ENCODE results near the gene CACNA1D.

Gene CACNA1D

DNA sequence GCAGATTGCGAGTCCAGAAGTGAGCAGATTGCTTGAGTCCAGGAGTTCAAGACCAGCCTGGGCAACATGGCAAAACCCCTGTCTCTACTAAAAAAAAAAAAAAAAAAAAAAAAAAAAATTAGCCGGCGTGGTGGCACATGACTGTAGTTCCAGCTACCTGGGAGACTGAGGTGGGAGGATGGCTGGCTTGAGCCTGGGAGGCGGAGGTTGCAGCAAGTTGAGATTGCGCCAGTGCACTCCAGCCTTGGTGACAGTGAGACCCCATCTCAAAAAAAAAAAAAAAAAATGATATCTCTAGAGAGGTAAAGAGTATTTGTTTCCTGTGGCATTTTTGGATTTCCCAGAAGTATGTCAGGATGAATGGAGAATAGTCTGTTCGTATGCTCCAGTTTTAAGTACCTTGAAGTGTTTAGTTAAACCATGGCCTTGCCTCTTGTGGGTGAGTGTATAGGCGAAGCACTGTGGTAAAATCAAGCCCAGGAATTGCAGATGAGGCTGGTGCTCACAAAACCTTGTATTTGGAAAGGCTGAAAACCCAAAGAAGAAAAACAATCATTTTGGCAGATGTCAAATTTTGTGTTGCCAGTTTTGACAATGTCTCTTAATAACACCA lies 5.9 kb downstream of the CACNA1D start:
- H3K4me3 ChIP-seq, result no peak overlapping the region
- no peaks in the 10 kb centered on the region for H3K36me3 ChIP-seq (ENCODE audit: insufficient read depth, low read length)
- TF ChIP-seq POLR2AphosphoS5 (IDR thresholded peaks at IDR 0.05; ENCODE audit: borderline replicate concordance, low read depth, low read length) (no peak), EZH2 (IDR thresholded peaks at IDR 0.05) (no peak), FOXP2 (optimal IDR thresholded peaks at IDR 0.05; ENCODE audit: control extremely low read depth, extremely low read length, insufficient read depth) (no peak)
- H3K9me3 ChIP-seq (ENCODE audit: low read depth, low read length), result no peaks in the 10 kb centered on the region
- no peak for DNase-seq (ENCODE audit: low read depth, low spot score)
- no peak overlapping the region for H3K9ac ChIP-seq (ENCODE audit: insufficient read length)
- no peak overlapping the region for H3K27ac ChIP-seq

DNA sequence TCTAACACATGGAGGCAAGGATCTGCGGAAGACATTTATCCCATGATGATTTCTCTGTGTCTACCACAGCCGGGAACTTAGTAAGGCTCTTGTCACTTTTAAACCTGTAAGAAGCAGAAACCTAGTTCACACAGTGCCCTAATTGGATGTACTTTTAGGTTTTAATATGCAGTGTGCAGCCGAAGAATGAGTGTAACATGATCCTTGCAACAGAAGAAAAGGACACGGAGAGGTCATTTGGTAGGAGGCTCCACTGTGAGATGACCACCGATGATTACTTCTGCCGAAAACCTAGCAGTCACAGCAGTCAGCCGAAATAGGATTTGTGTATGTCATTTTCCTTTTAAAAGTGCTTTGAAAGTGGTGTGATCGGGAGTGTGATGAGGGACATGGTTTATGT lies 6.8 kb downstream of the CACNA1D start:
- DNase-seq (ENCODE audit: low read depth, low spot score), result no peak
- no peak overlapping the region for H3K9ac ChIP-seq (ENCODE audit: insufficient read length)

GRCh38 chr3:53502737-53503136 lies 8.3 kb downstream of the CACNA1D start:
- Histone ChIP-seq H3K36me3 (ENCODE audit: insufficient read depth, low read length) (no peaks in the 10 kb centered on the region), H3K9ac (ENCODE audit: insufficient read length) (no peak overlapping the region), H3K4me3 (no peak overlapping the region), H3K27ac (no peak overlapping the region), H3K9me3 (ENCODE audit: low read depth, low read length) (no peaks in the 10 kb centered on the region)
- DNase-seq (ENCODE audit: low read depth, low spot score), result no peak
- TF ChIP-seq FOXP2 (optimal IDR thresholded peaks at IDR 0.05; ENCODE audit: control extremely low read depth, extremely low read length, insufficient read depth) (no peak), POLR2AphosphoS5 (IDR thresholded peaks at IDR 0.05; ENCODE audit: borderline replicate concordance, low read depth, low read length) (no peak), EZH2 (IDR thresholded peaks at IDR 0.05) (no peak)

More for the DNA sequence above, 6.8 kb downstream of the CACNA1D start:
- no peaks in the 10 kb centered on the region for H3K36me3 ChIP-seq (ENCODE audit: insufficient read depth, low read length)
- H3K4me3 ChIP-seq, result no peak overlapping the region
- no peaks in the 10 kb centered on the region for H3K9me3 ChIP-seq (ENCODE audit: low read depth, low read length)
- no peak overlapping the region for H3K27ac ChIP-seq
- no peak for TF ChIP-seq FOXP2 (optimal IDR thresholded peaks at IDR 0.05; ENCODE audit: control extremely low read depth, extremely low read length, insufficient read depth)
- no peak for TF ChIP-seq POLR2AphosphoS5 (IDR thresholded peaks at IDR 0.05; ENCODE audit: borderline replicate concordance, low read depth, low read length)
- TF ChIP-seq EZH2 (IDR thresholded peaks at IDR 0.05), result no peak

GRCh38 chr3:53503195-53503594 lies 8.8 kb downstream of the CACNA1D start:
- Histone ChIP-seq H3K9me3 (ENCODE audit: low read depth, low read length) (no peaks in the 10 kb centered on the region), H3K36me3 (ENCODE audit: insufficient read depth, low read length) (no peaks in the 10 kb centered on the region), H3K9ac (ENCODE audit: insufficient read length) (no peak overlapping the region), H3K27ac (no peak overlapping the region), H3K4me3 (no peak overlapping the region)
- no peak for TF ChIP-seq EZH2 (IDR thresholded peaks at IDR 0.05)
- TF ChIP-seq POLR2AphosphoS5 (IDR thresholded peaks at IDR 0.05; ENCODE audit: borderline replicate concordance, low read depth, low read length), result no peak
- TF ChIP-seq FOXP2 (optimal IDR thresholded peaks at IDR 0.05; ENCODE audit: control extremely low read depth, extremely low read length, insufficient read depth), result no peak
- DNase-seq (ENCODE audit: low read depth, low spot score), result no peak

- Histone ChIP-seq H3K9me3 (ENCODE audit: low read depth, low read length) (no peaks in the 10 kb centered on the region), H3K36me3 (ENCODE audit: insufficient read depth, low read length) (no peaks in the 10 kb centered on the region), H3K27ac (no peak overlapping the region), H3K9ac (ENCODE audit: insufficient read length) (no peak overlapping the region), H3K4me3 (no peak overlapping the region)
- TF ChIP-seq POLR2AphosphoS5 (IDR thresholded peaks at IDR 0.05; ENCODE audit: borderline replicate concordance, low read depth, low read length) (no peak), EZH2 (IDR thresholded peaks at IDR 0.05) (no peak), FOXP2 (optimal IDR thresholded peaks at IDR 0.05; ENCODE audit: control extremely low read depth, extremely low read length, insufficient read depth) (no peak)
- no peak for DNase-seq (ENCODE audit: low read depth, low spot score)
These were observed 11.8 kb downstream of the CACNA1D start for GRCh38 chr3:53506110-53506762.

- Histone ChIP-seq H3K27ac (no peak overlapping the region), H3K9me3 (ENCODE audit: low read depth, low read length) (no peaks in the 10 kb centered on the region), H3K4me3 (no peak overlapping the region), H3K9ac (ENCODE audit: insufficient read length) (no peak overlapping the region), H3K36me3 (ENCODE audit: insufficient read depth, low read length) (no peaks in the 10 kb centered on the region)
- no peak for DNase-seq (ENCODE audit: low read depth, low spot score)
- TF ChIP-seq EZH2 (IDR thresholded peaks at IDR 0.05), result no peak
- no peak for TF ChIP-seq POLR2AphosphoS5 (IDR thresholded peaks at IDR 0.05; ENCODE audit: borderline replicate concordance, low read depth, low read length)
- TF ChIP-seq FOXP2 (optimal IDR thresholded peaks at IDR 0.05; ENCODE audit: control extremely low read depth, extremely low read length, insufficient read depth), result no peak
These were observed 12.3 kb downstream of the CACNA1D start for GRCh38 chr3:53506763-53507145.

- no peak for DNase-seq (ENCODE audit: low read depth, low spot score)
- H3K36me3 ChIP-seq (ENCODE audit: insufficient read depth, low read length), result no peaks in the 10 kb centered on the region
- TF ChIP-seq EZH2 (IDR thresholded peaks at IDR 0.05) (no peak), FOXP2 (optimal IDR thresholded peaks at IDR 0.05; ENCODE audit: control extremely low read depth, extremely low read length, insufficient read depth) (no peak), POLR2AphosphoS5 (IDR thresholded peaks at IDR 0.05; ENCODE audit: borderline replicate concordance, low read depth, low read length) (no peak)
- no peaks in the 10 kb centered on the region for H3K9me3 ChIP-seq (ENCODE audit: low read depth, low read length)
- H3K9ac ChIP-seq (ENCODE audit: insufficient read length), result no peak overlapping the region
- no peak overlapping the region for H3K4me3 ChIP-seq
- H3K27ac ChIP-seq, result no peak overlapping the region
These were observed 15.1 kb downstream of the CACNA1D start for GRCh38 chr3:53509494-53509893.

- no peak overlapping the region for H3K9ac ChIP-seq (ENCODE audit: insufficient read length)
- DNase-seq (ENCODE audit: low read depth, low spot score), result no peak
- TF ChIP-seq FOXP2 (optimal IDR thresholded peaks at IDR 0.05; ENCODE audit: control extremely low read depth, extremely low read length, insufficient read depth), result no peak
- no peak for TF ChIP-seq POLR2AphosphoS5 (IDR thresholded peaks at IDR 0.05; ENCODE audit: borderline replicate concordance, low read depth, low read length)
- no peak for TF ChIP-seq EZH2 (IDR thresholded peaks at IDR 0.05)
- no peak overlapping the region for H3K4me3 ChIP-seq
- H3K27ac ChIP-seq, result no peak overlapping the region
- H3K9me3 ChIP-seq (ENCODE audit: low read depth, low read length), result no peaks in the 10 kb centered on the region
- no peaks in the 10 kb centered on the region for H3K36me3 ChIP-seq (ENCODE audit: insufficient read depth, low read length)
These were observed 16.1 kb downstream of the CACNA1D start for GRCh38 chr3:53510508-53510907.
